Mammary epithelial cell (primary cell): Measurements from ENCODE around the gene ZC3H18.

ENCODE experiments used
- CTCF ChIP-seq, 2 donors: IDR thresholded peaks in 1 of 2; conservative IDR thresholded peaks in 1 of 2; 2 replicates each; pipeline ENCODE4 v1.5.1; 2011 to 2012; ENCODE audit warnings: inconsistent platforms in 2 of 2, low read length in 2 of 2, mild to moderate bottlenecking in 2 of 2, control low read depth in 1 of 2, low read depth in 1 of 2; ENCODE audit not compliant: insufficient read depth in 1 of 2; ENCODE audit errors: extremely low read depth in 1 of 2
- EZH2 ChIP-seq: IDR thresholded peaks from 2 replicates; pipeline ENCODE4 v1.6.1; 2012; ENCODE audit warnings: low read length, inconsistent platforms, borderline replicate concordance

DNA sequence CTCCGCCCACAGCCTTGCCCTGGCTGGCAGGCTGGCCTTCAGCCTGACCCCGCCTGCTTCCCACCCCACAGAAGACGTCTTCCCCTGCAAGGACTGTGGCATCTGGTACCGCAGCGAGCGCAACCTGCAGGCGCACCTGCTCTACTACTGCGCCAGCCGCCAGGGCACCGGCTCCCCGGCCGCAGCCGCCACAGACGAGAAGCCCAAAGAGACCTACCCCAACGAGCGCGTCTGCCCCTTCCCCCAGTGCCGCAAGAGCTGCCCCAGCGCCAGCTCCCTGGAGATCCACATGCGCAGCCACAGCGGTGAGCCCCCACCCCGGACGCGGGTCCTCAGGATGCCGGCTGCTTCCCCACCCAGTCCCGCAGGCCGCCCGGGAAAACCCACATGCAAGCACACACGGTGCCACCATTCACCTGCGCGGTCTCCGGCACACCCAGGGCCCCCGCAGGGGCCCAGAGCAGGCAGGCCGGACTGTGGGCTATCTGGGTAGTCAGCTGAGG, 38.2 kb upstream of the ZC3H18 start:
- TF ChIP-seq CTCF (conservative IDR thresholded peaks at IDR 0.05 in 1 of 2, IDR thresholded peaks at IDR 0.05 in 1 of 2; ENCODE audit: extremely low read depth in 1 of 2, insufficient read depth in 1 of 2, low read depth in 1 of 2, low read length in 2 of 2) (no peak), EZH2 (no peak)
